ENCODE data around the gene PRR7.

GRCh38 chr5:177487144-177487543, 40.5 kb downstream of the PRR7 start:
- no peak for TF ChIP-seq CTCF (IDR thresholded peaks at IDR 0.05)
- no peak for TF ChIP-seq POLR2A (IDR thresholded peaks at IDR 0.05)
- no peak for TF ChIP-seq POLR2AphosphoS5 (IDR thresholded peaks at IDR 0.05; ENCODE audit: insufficient read depth in 1 of 2, low read depth in 1 of 2)
